Measurements from ENCODE around the gene CYB5D1.

CYB5D1 gene

DNA sequence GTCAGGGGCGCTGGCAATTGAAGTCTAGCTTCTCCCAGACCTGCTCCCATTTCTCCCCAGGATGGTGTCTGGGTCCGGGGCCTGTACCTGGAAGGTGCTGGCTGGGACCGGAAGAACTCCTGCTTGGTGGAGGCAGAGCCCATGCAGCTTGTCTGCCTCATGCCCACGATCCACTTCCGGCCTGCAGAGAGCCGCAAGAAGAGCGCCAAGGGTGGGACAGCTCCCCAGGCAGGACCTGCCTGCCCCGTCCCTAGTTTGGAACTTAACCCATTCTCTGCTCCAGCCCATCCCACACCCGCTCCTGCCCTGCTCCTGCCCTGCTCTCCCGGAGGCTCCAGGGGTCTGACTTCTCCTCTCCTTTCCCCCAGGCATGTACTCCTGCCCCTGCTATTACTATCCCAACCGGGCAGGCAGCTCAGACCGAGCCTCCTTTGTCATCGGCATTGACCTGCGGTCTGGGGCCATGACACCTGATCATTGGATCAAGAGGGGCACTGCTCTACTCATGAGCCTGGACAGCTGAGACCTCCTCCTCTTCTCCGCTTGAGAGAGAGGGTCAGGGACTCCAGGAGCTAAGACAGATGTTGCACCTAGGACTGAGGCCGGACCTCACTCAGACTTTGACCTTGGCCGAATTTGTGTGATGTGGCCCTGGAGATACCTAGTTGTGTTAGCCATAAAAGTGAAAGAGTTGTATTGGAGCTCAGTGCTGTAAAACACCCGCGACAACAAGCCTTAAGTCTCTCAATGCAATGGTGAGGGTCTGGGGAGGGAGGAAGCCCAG lies 24.6 kb upstream of the CYB5D1 start:
- Histone ChIP-seq H3K4me1 (peaks cover 4% of the 10 kb centered on the region), H3K4me3 (ENCODE audit: low read depth, low read length) (peak overlapping the region; percentile 56), H3K9me3 (no peaks in the 10 kb centered on the region), H3K36me3 (no peaks in the 10 kb centered on the region), H3K27me3 (no peaks in the 10 kb centered on the region)
- TF ChIP-seq, protein P1, sequence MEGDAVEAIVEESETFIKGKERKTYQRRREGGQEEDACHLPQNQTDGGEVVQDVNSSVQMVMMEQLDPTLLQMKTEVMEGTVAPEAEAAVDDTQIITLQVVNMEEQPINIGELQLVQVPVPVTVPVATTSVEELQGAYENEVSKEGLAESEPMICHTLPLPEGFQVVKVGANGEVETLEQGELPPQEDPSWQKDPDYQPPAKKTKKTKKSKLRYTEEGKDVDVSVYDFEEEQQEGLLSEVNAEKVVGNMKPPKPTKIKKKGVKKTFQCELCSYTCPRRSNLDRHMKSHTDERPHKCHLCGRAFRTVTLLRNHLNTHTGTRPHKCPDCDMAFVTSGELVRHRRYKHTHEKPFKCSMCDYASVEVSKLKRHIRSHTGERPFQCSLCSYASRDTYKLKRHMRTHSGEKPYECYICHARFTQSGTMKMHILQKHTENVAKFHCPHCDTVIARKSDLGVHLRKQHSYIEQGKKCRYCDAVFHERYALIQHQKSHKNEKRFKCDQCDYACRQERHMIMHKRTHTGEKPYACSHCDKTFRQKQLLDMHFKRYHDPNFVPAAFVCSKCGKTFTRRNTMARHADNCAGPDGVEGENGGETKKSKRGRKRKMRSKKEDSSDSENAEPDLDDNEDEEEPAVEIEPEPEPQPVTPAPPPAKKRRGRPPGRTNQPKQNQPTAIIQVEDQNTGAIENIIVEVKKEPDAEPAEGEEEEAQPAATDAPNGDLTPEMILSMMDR (IDR thresholded peaks at IDR 0.05; ENCODE audit: low read depth, low read length): no peak
- DNase-seq: no peak

DNA sequence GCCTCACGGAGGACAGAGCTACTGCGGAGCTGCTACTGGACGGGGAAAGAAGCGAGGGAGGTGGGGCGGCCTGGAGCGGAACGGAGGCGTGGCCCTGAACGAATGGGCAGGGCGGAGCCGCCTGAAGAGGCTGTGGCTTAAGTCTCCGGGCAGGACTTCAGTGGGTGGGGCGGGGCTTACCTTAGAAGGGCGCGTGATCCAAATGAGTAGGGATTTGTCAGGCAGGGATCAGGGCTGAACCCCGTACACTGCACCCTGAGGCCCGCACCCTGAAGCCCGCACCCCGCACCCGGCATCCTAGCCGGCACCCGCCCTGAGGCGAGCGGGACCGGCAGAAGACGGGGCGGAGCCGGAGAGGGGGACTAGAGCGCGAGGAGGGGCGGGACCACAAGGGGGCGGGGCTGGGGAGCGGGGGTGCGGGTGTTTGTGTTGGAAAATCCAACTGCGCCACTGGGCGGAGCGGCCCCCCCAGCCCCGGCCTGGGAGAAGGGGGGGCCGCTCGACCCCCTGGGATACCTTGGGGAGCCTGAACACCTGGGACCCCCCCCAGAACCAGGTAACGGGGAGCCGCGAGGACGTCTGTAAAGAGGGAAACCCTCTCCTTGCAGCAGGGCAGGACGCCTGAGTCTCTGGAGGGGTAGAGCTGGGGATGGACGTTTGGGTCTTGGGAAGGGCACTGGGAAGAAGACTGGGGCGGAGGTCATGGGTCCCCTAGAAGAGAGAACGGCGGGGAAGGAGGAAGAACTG lies 23.8 kb upstream of the CYB5D1 start, which contains the start of gene KDM6B:
KDM6B (plus strand) TSS at position 423 of the 747 bp plus-strand sequence. CDS start 11,338 bp downstream, outside the sequence.
- H3K4me3 ChIP-seq (ENCODE audit: low read depth, low read length): peak within 1 kb of the TSS; percentile 56
- no peaks in the 10 kb centered on the region for H3K27me3 ChIP-seq
- peaks cover 6% of the 10 kb centered on the region for H3K4me1 ChIP-seq
- peak; percentile 84 for DNase-seq
- H3K9me3 ChIP-seq: no peaks in the 10 kb centered on the region
- H3K36me3 ChIP-seq: no peaks in the 10 kb centered on the region
- TF ChIP-seq, protein P1 (IDR thresholded peaks at IDR 0.05; ENCODE audit: low read depth, low read length): no peak

DNA sequence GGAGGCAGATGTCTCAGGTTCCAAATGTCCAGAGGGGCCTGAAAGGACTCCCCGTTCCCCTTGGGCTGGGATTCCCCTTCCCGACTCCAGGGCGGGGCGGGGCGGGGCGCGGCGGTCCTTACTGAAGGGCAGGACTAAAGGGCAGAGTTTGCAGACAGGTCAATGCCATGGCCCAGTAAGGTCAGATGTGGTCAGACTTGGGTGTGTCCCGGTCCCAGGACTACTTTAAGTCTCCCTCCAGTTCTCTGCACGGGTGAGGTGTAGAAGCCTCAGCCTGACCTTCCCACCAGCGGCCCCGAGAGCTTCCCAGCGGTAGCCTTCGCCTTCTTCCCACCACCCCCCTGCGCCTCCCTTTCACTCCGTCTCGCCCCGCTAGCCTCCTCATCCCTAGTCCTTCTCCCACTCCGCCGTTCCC lies 23.3 kb upstream of the CYB5D1 start:
- no peaks in the 10 kb centered on the region for H3K27me3 ChIP-seq
- peak overlapping the region; percentile 56 for H3K4me3 ChIP-seq (ENCODE audit: low read depth, low read length)
- H3K36me3 ChIP-seq: no peaks in the 10 kb centered on the region
- TF ChIP-seq, protein P1 (IDR thresholded peaks at IDR 0.05; ENCODE audit: low read depth, low read length): no peak
- DNase-seq: no peak
- H3K4me1 ChIP-seq: peaks cover 6% of the 10 kb centered on the region
- no peaks in the 10 kb centered on the region for H3K9me3 ChIP-seq

DNA sequence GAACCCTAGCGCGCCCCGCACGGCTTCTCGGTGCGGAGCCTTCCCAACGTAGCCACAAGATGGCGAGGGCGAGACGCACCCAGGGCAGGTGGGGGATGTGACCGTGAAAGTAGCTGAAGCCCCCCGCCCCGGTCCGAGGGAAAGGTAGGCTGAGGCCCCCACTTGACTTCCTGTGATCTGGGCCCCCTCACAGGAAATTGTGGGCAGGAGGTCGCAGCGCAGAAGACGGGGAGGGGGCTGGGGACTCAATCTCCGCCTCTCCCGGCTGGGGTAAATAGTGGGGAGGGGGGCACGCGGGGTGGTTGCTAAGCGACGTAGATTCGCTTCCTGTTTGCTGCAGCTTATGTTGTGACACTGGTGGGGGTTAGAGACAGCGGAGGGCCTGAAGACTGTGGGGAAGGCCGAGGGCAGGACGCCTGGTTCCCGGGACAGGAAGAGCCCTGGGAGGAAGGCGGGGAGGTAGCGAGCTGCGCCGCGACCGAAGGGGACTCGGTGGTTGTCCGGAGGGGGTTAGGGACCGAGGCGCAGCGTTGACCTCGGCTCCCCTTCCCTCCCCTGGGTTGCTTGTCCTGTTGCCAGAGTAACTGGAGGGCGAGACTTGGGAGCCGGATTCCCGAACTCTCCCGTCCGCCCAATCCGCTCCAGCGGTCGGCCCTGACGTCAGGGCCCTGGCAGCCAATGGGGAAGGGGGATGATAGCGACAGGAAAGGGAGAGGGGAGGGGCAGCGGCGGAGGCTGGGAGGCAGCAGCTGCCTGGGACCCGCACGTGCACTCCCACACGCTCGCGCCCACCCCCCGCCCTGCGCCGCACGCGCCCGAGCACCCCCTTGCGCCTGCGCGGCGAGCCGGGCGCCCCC lies 22.6 kb upstream of the CYB5D1 start:
- TF ChIP-seq, protein P1 (IDR thresholded peaks at IDR 0.05; ENCODE audit: low read depth, low read length): peak; percentile 61

DNA sequence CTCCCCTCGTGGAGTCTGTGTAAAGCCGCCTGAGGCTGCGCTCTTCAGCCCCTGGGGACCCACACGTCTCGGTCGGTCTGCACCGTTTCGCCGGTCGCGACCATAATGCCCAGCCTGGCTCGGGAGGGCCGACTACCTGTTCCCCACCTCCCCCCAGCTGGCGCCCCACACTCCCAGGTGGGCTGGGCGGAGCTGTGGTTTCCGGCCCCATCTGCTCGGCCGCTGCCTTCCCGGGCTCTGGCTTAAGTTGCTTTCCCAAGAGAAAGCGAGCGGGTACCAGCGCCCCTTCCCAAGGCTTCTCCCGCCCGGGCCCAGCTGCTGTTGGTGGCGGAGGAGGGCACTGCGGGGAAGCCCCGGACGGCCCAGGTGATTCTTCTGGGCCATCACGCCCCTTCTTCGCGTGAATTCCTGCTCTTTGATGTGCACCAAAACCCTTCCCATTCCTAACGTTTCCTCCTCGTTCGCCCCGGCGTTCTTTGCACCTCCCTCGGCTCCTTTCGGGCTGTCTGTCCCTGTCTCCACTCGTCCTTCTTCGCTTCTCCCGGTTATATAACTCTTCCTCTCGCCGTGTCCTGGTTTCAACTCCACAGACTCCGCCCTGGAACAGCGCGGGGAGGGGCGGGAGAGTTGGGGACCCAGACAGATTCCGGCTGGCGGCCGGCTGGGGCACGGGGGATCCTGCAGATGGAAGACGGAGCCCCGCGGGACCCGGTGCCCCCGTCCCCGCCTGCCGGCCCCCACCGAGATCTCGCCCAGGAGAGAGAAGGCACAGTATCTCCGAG lies 21.8 kb upstream of the CYB5D1 start:
- Histone ChIP-seq H3K4me1 (peaks cover 6% of the 10 kb centered on the region), H3K27me3 (no peaks in the 10 kb centered on the region), H3K4me3 (ENCODE audit: low read depth, low read length) (peak overlapping the region; percentile 81), H3K36me3 (peaks cover 8% of the 10 kb centered on the region), H3K9me3 (no peaks in the 10 kb centered on the region)
- TF ChIP-seq, protein P1 (IDR thresholded peaks at IDR 0.05; ENCODE audit: low read depth, low read length): no peak
- DNase-seq: peak; percentile 68

More for the DNA sequence above, 22.6 kb upstream of the CYB5D1 start:
- Histone ChIP-seq H3K36me3 (no peaks in the 10 kb centered on the region), H3K9me3 (no peaks in the 10 kb centered on the region), H3K4me1 (peaks cover 6% of the 10 kb centered on the region), H3K4me3 (ENCODE audit: low read depth, low read length) (peak overlapping the region; percentile 81), H3K27me3 (no peaks in the 10 kb centered on the region)
- peak; percentile 95 for DNase-seq
